T-cell (primary cell): ENCODE measurements around the gene GPHA2. TPM values are rescaled to one million over a fixed set of nuclear protein-coding genes. Genes with fewer than 3 reads are reported as not detected.

Experiments used
- ATAC-seq, 4 experiments: fragments of 200-7000 bp in 3 of 4; fragments of 150-1000 bp in 1 of 4; cut with Tn5 transposase; replicated peaks in 1 of 4; 1 replicate in 3 of 4; 2 replicates in 1 of 4; pipeline ENCODE4 v1.10.0; 2021; ENCODE audit warnings: moderate library complexity in 3 of 4, mild to moderate bottlenecking in 2 of 4, moderate number of reproducible peaks in 1 of 4
- CTCF ChIA-PET, 2 donors: fragments of 300-600 bp; sonication (Branson Sonifier 250); formaldehyde crosslinking; loops; one replicate each; lab custom pipeline; 2022; ENCODE audit warnings: antibody characterized with exemption in 2 of 2; lab: Charles Lee
- POLR2A ChIA-PET, 2 donors: fragments of 300-600 bp; sonication (Branson Sonifier 250); formaldehyde crosslinking; loops; one replicate each; lab custom pipeline; 2022; ENCODE audit warnings: antibody characterized with exemption in 2 of 2; lab: Charles Lee
- DNase-seq, 35 experiments: peaks; one replicate each; pipeline versions ENCODE4 v3.0.0 to v3.0.0-alpha.2; 2013 to 2023
- H3K27ac ChIP-seq: one replicate; pipeline ENCODE4 v1.5.1; 2013; ENCODE audit warnings: low read length
- H3K27me3 ChIP-seq, 2 experiments: replicated peaks in 1 of 2; 1 replicate in 1 of 2; 2 replicates in 1 of 2; pipeline versions ENCODE4 v1.6.1 to v1.7.0; 2013; ENCODE audit warnings: low read length in 1 of 2, mixed read lengths in 1 of 2; ENCODE audit not compliant: control insufficient read depth in 2 of 2, insufficient read depth in 2 of 2; ENCODE audit errors: extremely low read depth in 1 of 2
- H3K36me3 ChIP-seq, 2 donors: 1 replicate in 1 of 2; 2 replicates in 1 of 2; pipeline versions ENCODE4 v1.6.1 to v1.7.0; 2013; ENCODE audit warnings: low read length in 1 of 2; ENCODE audit not compliant: control insufficient read depth in 2 of 2, insufficient read depth in 1 of 2; ENCODE audit errors: extremely low read depth in 1 of 2
- H3K4me1 ChIP-seq, 2 experiments: 1 replicate in 1 of 2; 2 replicates in 1 of 2; pipeline versions ENCODE4 v1.6.1 to v1.7.0; 2013; ENCODE audit warnings: low read length in 2 of 2, mixed read lengths in 1 of 2; ENCODE audit not compliant: insufficient read depth in 2 of 2, control insufficient read depth in 1 of 2; ENCODE audit errors: extremely low read depth in 1 of 2
- H3K4me3 ChIP-seq, 2 donors: 1 replicate in 1 of 2; 2 replicates in 1 of 2; pipeline versions ENCODE4 v1.5.1 to v1.7.0; 2013; ENCODE audit warnings: mild to moderate bottlenecking in 2 of 2, low read length in 1 of 2, moderate library complexity in 1 of 2; ENCODE audit not compliant: control insufficient read depth in 1 of 2; ENCODE audit errors: extremely low read depth in 1 of 2
- H3K9me3 ChIP-seq: 2 replicates; pipeline ENCODE4 v1.7.0; 2013
- H3K27ac Mint-ChIP-seq, 2 donors: one replicate each; pipeline ENCODE4 v1.8.0; 2020 to 2021; ENCODE audit warnings: mild to moderate bottlenecking in 2 of 2, mixed read lengths in 2 of 2
- H3K27me3 Mint-ChIP-seq, 2 donors: one replicate each; pipeline ENCODE4 v1.8.0; 2021 to 2022; ENCODE audit warnings: mixed read lengths in 2 of 2
- H3K36me3 Mint-ChIP-seq: one replicate; pipeline ENCODE4 v1.8.0; 2021; ENCODE audit warnings: mixed read lengths
- H3K4me1 Mint-ChIP-seq, 3 donors: one replicate each; pipeline ENCODE4 v1.8.0; 2020 to 2022; ENCODE audit warnings: mixed read lengths in 3 of 3, mild to moderate bottlenecking in 1 of 3
- H3K4me3 Mint-ChIP-seq, 3 donors: one replicate each; pipeline ENCODE4 v1.8.0; 2020 to 2022; ENCODE audit warnings: mild to moderate bottlenecking in 3 of 3, mixed read lengths in 3 of 3, moderate library complexity in 3 of 3
- H3K9me3 Mint-ChIP-seq, 3 donors: one replicate each; pipeline ENCODE4 v1.8.0; 2020 to 2022; ENCODE audit warnings: mixed read lengths in 3 of 3
- WGBS: methylation state at CpG from one replicate; pipeline ENCODE4 v1.1.5; 2013; ENCODE audit warnings: missing lambda C conversion rate; ENCODE audit not compliant: insufficient coverage; 5-methylcytosine and 5-hydroxymethylcytosine counted together
- total RNA-seq, 35 experiments: library from RNA in 6 of 35; stranded (reverse) in 6 of 35; fragments of 120-200 nt in 1 of 35; gene quantifications; one replicate each; pipeline versions ENCODE4 v1.2.1 to v1.2.4 and lab custom pipeline; 2013 to 2026

Gene GPHA2
- total RNA-seq, 5 donors from 2014 or later (not counting 1 experiment from before 2014, with no cell fraction given): 0.90 TPM; not detected in 4

- ATAC-seq (no peak), DNase-seq (no peak)
- Mint-ChIP-seq H3K4me1 (peaks cover 14 to 23% (median 19%) of the 10 kb centered on the region in 3 donors), H3K36me3 (peaks cover 35% of the 10 kb centered on the region), H3K27ac (peak overlapping the region in 1 of 2 donors; percentile 48), H3K9me3 (no peaks in the 10 kb centered on the region), H3K4me3 (peak overlapping the region in 1 of 3 donors; percentile 31), H3K27me3 (no peaks in the 10 kb centered on the region)
- 95% methylated on average over 10 of the region's 30 CpGs for WGBS
- H3K36me3 ChIP-seq: peaks cover 17 to 59% of the 10 kb centered on the region in 2 donors
- peaks cover 0 to 17% of the 10 kb centered on the region in 2 experiments for H3K4me1 ChIP-seq
- ChIA-PET CTCF (no interaction called here), POLR2A (no interaction called here)
- H3K27me3 ChIP-seq: no peaks in the 10 kb centered on the region
- H3K27ac ChIP-seq: no peak overlapping the region
- H3K4me3 ChIP-seq: no peak overlapping the region
- H3K9me3 ChIP-seq: no peaks in the 10 kb centered on the region
Measured at GRCh38 chr11:64902102-64902900, 33.4 kb downstream of the GPHA2 start.

- Mint-ChIP-seq H3K27me3 (no peaks in the 10 kb centered on the region), H3K27ac (peak overlapping the region in 1 of 2 donors; percentile 68), H3K9me3 (no peaks in the 10 kb centered on the region), H3K4me3 (no peak overlapping the region), H3K4me1 (peaks cover 14 to 23% (median 19%) of the 10 kb centered on the region in 3 donors), H3K36me3 (peaks cover 36% of the 10 kb centered on the region)
- Histone ChIP-seq H3K27ac (peak overlapping the region; percentile 78), H3K36me3 (peaks cover 11 to 55% of the 10 kb centered on the region in 2 donors), H3K9me3 (no peaks in the 10 kb centered on the region), H3K27me3 (no peaks in the 10 kb centered on the region), H3K4me1 (peaks cover 0 to 17% of the 10 kb centered on the region in 2 experiments), H3K4me3 (no peak overlapping the region)
- CTCF ChIA-PET: interaction anchor here in 1 of 2 donors (1.0 kb wide), 1 partner anchor 13 kb away, joined by 3 read pairs; no protein-coding TSS in a partner anchor
- 92% methylated on average over 16 of the region's 17 CpGs for WGBS
- ATAC-seq: peak in 1 of 4 experiments; percentile 7
- no peak for DNase-seq
- POLR2A ChIA-PET: interaction anchor here in 1 of 2 donors (0.6 kb wide), 1 partner anchor 15 kb away, joined by 3 read pairs; no protein-coding TSS in a partner anchor
Measured at GRCh38 chr11:64900774-64901173, 34.9 kb downstream of the GPHA2 start.

- WGBS: 44% methylated on average over 14 of the region's 14 CpGs
- peaks cover 0 to 17% of the 10 kb centered on the region in 2 experiments for H3K4me1 ChIP-seq
- H3K27ac ChIP-seq: peak overlapping the region; percentile 78
- ATAC-seq (peak; percentile 89 to 98 (median 96)), DNase-seq (peak in 33 of 35 experiments; percentile 20 to 84 (median 55))
- no peaks in the 10 kb centered on the region for H3K9me3 ChIP-seq
- H3K36me3 ChIP-seq: peaks cover 9 to 50% of the 10 kb centered on the region in 2 donors
- Mint-ChIP-seq H3K4me1 (peaks cover 14 to 23% (median 19%) of the 10 kb centered on the region in 3 donors), H3K27me3 (no peaks in the 10 kb centered on the region), H3K4me3 (peak overlapping the region in 2 of 3 donors; percentile 11 to 28), H3K36me3 (peaks cover 34% of the 10 kb centered on the region), H3K9me3 (no peaks in the 10 kb centered on the region), H3K27ac (peak overlapping the region; percentile 77 to 80)
- H3K27me3 ChIP-seq: no peaks in the 10 kb centered on the region
- ChIA-PET CTCF (interaction anchor here (0.6 to 1.0 kb wide), 5 partner anchors 12 to 508 kb away, joined by 3 to 4 read pairs (median 3); no protein-coding TSS in a partner anchor), POLR2A (interaction anchor here in 1 of 2 donors (0.6 kb wide), 1 partner anchor 15 kb away, joined by 3 read pairs; no protein-coding TSS in a partner anchor)
- H3K4me3 ChIP-seq: no peak overlapping the region
Measured at GRCh38 chr11:64900263-64900678, 35.4 kb downstream of the GPHA2 start.

DNA sequence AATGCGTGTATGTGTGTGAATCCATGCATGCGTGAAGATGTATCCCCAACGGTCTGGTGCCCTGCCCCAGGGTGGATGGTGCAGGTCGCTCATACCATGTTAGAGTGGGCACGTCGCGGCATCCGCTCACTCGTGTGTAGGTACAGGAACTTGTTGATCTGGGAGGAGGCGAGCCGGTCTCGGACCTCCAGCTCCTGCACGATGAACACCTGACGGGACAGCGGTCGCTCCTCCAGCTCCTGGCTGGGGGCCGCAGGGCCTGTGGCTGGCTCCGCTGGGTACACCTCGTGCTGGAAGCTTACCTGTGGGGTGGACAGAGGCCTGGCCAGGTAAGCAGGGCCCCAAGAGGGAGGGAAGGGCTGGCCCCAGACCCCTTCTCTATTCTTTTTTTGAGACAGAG is 37.2 kb downstream of the GPHA2 start:
- Mint-ChIP-seq H3K36me3 (peaks cover 32% of the 10 kb centered on the region), H3K4me3 (no peak overlapping the region), H3K9me3 (no peaks in the 10 kb centered on the region), H3K27ac (no peak overlapping the region), H3K27me3 (no peaks in the 10 kb centered on the region), H3K4me1 (peaks cover 14 to 23% (median 22%) of the 10 kb centered on the region in 3 donors)
- ChIA-PET CTCF (interaction anchor here in 1 of 2 donors (0.7 to 1.3 kb wide), 2 partner anchors 47 to 54 kb away, joined by 3 read pairs; partner anchors contain the start of gene CDC42BPG), POLR2A (no interaction called here)
- H3K27ac ChIP-seq: no peak overlapping the region
- WGBS: 96% methylated on average over 10 of the region's 19 CpGs
- H3K27me3 ChIP-seq: no peaks in the 10 kb centered on the region
- H3K4me1 ChIP-seq: peaks cover 2 to 26% of the 10 kb centered on the region in 2 experiments
- ATAC-seq (no peak), DNase-seq (no peak)
- no peaks in the 10 kb centered on the region for H3K9me3 ChIP-seq
- no peak overlapping the region for H3K4me3 ChIP-seq
- peaks cover 9 to 51% of the 10 kb centered on the region in 2 donors for H3K36me3 ChIP-seq

- Histone ChIP-seq H3K36me3 (peaks cover 9 to 47% of the 10 kb centered on the region in 2 donors), H3K4me1 (peaks cover 2 to 26% of the 10 kb centered on the region in 2 experiments), H3K4me3 (no peak overlapping the region), H3K27ac (no peak overlapping the region), H3K9me3 (no peaks in the 10 kb centered on the region), H3K27me3 (no peaks in the 10 kb centered on the region)
- Mint-ChIP-seq H3K4me1 (peaks cover 14 to 23% (median 22%) of the 10 kb centered on the region in 3 donors), H3K27me3 (no peaks in the 10 kb centered on the region), H3K36me3 (peaks cover 32% of the 10 kb centered on the region), H3K4me3 (no peak overlapping the region), H3K27ac (no peak overlapping the region), H3K9me3 (no peaks in the 10 kb centered on the region)
- CTCF ChIA-PET: interaction anchor here in 1 of 2 donors (0.7 to 1.3 kb wide), 2 partner anchors 46 to 54 kb away, joined by 3 read pairs; partner anchors contain the start of gene CDC42BPG
- DNase-seq (no peak), ATAC-seq (no peak)
- POLR2A ChIA-PET: no interaction called here
- 100% methylated on average over 4 of the region's 9 CpGs for WGBS
Measured at GRCh38 chr11:64898076-64898445, 37.6 kb downstream of the GPHA2 start.
